ENCODE measurements around the gene BIRC2. TPM values are rescaled to one million over a fixed set of nuclear protein-coding genes. Genes with fewer than 3 reads are reported as not detected.

Gene BIRC2
- total and polyA plus RNA-seq, 2 of the 4 experiments (the other 2 are of a cell fraction) = 48.0 to 204 TPM

DNA sequence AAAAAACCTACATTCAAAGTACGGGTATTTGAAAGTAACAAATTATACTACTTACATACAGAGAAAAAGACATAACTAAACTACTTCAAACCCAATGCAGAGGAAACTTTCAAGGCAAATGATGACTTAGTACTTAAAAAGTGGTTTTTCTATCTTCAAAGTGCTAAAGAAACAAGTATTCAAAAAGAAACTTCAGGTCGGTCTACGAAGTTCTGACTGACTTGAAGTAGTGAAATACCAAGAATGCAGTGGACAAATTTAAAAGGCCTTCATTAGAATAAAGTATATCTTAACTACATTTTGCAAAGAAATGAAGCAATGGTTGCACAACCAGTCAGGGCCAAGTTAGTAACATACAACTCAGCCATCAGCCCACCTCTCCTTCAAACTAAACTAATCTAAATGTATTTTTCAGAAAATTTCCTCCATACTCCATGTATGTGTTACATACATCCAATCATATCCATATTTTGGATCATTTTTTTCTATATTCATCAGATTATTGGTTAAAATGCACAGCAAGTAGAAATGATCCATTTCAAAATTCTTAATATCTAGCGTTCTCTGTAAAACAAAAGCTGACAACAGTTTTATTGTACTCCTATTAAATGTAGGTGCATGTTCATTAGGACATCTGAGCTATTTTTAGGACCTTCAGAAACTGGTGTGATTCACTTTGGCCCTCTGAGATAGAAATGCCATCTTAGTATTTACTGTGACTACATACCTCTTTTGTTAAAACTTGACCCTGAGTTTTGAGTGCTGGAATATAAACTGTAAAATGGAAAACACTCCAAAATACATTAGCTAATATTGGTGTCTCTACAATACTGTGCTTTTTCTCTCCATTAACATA is 49.9 kb downstream of the BIRC2 start:
- Histone ChIP-seq H3K27me3 (ENCODE audit: control insufficient read depth, insufficient read depth, low read length) (no peaks in the 10 kb centered on the region), H2BK20ac (ENCODE audit: low read depth, low read length) (no peak overlapping the region), H4K91ac (ENCODE audit: insufficient read depth, low read depth, low read length) (no peak overlapping the region), H2AK9ac (replicated peaks; ENCODE audit: low read depth, low read length, poor library complexity) (no peak overlapping the region), H3K9me1 (ENCODE audit: insufficient read depth, low read length) (peaks cover 8% of the 10 kb centered on the region; the same call in 1 of the 2 replicates), H2BK5ac (ENCODE audit: low read depth, low read length, poor library complexity, severe bottlenecking) (no peak overlapping the region), H4K5ac (ENCODE audit: low read depth, low read length) (no peak overlapping the region), H3K27ac (ENCODE audit: insufficient read depth, low read length) (no peak overlapping the region), H3K56ac (ENCODE audit: extremely low read depth, insufficient read depth, low read length) (no peak overlapping the region), H2BK120ac (ENCODE audit: low read depth, low read length) (no peak overlapping the region), H2AFZ (replicated peaks; ENCODE audit: low read length, poor library complexity) (no peak overlapping the region), H3K4me2 (ENCODE audit: low read depth, low read length) (no peak overlapping the region; the same call in 1 of the 2 replicates), H4K8ac (ENCODE audit: low read depth in 2 of 2, low read length in 2 of 2) (no peak overlapping the region), H3K9me3 (ENCODE audit: control insufficient read depth, insufficient read depth, low read length) (no peaks in the 10 kb centered on the region), H3K4ac (ENCODE audit: low read depth, low read length) (no peak overlapping the region), H3K4me1 (ENCODE audit: control insufficient read depth, insufficient read depth, low read length) (peaks cover 2% of the 10 kb centered on the region), H2AK5ac (ENCODE audit: low read depth, low read length) (no peak overlapping the region), H3K36me3 (ENCODE audit: control insufficient read depth, insufficient read depth, low read length) (peaks cover 31% of the 10 kb centered on the region), H3K14ac (replicated peaks; ENCODE audit: low read depth, low read length) (no peak overlapping the region), H2BK15ac (ENCODE audit: low read depth, low read length) (no peak overlapping the region), H3K18ac (ENCODE audit: low read depth, low read length) (no peak overlapping the region), H3K23ac (ENCODE audit: low read depth, low read length) (no peak overlapping the region), H3K4me3 (ENCODE audit: insufficient read depth, low read depth, low read length) (no peak overlapping the region), H4K20me1 (ENCODE audit: insufficient read depth, low read length) (peaks cover 21% of the 10 kb centered on the region), H3K79me1 (ENCODE audit: low read depth in 1 of 2, low read length in 2 of 2) (peaks cover 23 to 58% of the 10 kb centered on the region in 2 experiments), H3K9ac (ENCODE audit: low read depth, low read length) (no peak overlapping the region)
- ATAC-seq (ENCODE audit: low read depth) (no peak), DNase-seq (peak; percentile 24)
- WGBS, 2 experiments (ENCODE audit: extremely low coverage in 2 of 2, insufficient read length in 1 of 2) = no CpG with 5 or more reads among the region's 4 CpGs
- dilution Hi-C loops (cut with HindIII; ENCODE audit: low sequenced_read_pairs, unreplicated experiment) (no loop called here), intact Hi-C loops (cut with micrococcal nuclease) (loop anchor here (5.0 kb wide), 1 partner anchor 40 kb away; no protein-coding TSS in a partner anchor), in situ Hi-C loops (cut with MboI; ENCODE audit: low sequenced_read_pairs) (loop anchor here (25.0 kb wide), 1 partner anchor 110 kb away; no protein-coding TSS in a partner anchor)
- peak; percentile 75 for TF ChIP-seq CEBPB (IDR thresholded peaks at IDR 0.05; ENCODE audit: low read depth, low read length)
- TF ChIP-seq, protein P1, sequence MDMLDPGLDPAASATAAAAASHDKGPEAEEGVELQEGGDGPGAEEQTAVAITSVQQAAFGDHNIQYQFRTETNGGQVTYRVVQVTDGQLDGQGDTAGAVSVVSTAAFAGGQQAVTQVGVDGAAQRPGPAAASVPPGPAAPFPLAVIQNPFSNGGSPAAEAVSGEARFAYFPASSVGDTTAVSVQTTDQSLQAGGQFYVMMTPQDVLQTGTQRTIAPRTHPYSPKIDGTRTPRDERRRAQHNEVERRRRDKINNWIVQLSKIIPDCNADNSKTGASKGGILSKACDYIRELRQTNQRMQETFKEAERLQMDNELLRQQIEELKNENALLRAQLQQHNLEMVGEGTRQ (IDR thresholded peaks at IDR 0.05; ENCODE audit: low read depth, low read length) = no peak
- TF ChIP-seq, protein P2, sequence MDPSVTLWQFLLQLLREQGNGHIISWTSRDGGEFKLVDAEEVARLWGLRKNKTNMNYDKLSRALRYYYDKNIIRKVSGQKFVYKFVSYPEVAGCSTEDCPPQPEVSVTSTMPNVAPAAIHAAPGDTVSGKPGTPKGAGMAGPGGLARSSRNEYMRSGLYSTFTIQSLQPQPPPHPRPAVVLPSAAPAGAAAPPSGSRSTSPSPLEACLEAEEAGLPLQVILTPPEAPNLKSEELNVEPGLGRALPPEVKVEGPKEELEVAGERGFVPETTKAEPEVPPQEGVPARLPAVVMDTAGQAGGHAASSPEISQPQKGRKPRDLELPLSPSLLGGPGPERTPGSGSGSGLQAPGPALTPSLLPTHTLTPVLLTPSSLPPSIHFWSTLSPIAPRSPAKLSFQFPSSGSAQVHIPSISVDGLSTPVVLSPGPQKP (IDR thresholded peaks at IDR 0.05; ENCODE audit: borderline replicate concordance, low read depth, low read length) = no peak
- TF ChIP-seq RCOR1 (IDR thresholded peaks at IDR 0.05; ENCODE audit: insufficient replicate concordance, low read length) = no peak
- no peak for TF ChIP-seq MAFK (IDR thresholded peaks at IDR 0.05; ENCODE audit: low read depth, low read length)
- TF ChIP-seq POLR2A (IDR thresholded peaks at IDR 0.05; ENCODE audit: low read depth, low read length) = no peak
- TF ChIP-seq, protein P3, sequence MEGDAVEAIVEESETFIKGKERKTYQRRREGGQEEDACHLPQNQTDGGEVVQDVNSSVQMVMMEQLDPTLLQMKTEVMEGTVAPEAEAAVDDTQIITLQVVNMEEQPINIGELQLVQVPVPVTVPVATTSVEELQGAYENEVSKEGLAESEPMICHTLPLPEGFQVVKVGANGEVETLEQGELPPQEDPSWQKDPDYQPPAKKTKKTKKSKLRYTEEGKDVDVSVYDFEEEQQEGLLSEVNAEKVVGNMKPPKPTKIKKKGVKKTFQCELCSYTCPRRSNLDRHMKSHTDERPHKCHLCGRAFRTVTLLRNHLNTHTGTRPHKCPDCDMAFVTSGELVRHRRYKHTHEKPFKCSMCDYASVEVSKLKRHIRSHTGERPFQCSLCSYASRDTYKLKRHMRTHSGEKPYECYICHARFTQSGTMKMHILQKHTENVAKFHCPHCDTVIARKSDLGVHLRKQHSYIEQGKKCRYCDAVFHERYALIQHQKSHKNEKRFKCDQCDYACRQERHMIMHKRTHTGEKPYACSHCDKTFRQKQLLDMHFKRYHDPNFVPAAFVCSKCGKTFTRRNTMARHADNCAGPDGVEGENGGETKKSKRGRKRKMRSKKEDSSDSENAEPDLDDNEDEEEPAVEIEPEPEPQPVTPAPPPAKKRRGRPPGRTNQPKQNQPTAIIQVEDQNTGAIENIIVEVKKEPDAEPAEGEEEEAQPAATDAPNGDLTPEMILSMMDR (conservative IDR thresholded peaks at IDR 0.05; ENCODE audit: low read depth, low read length) = no peak
- TF ChIP-seq MXI1 (IDR thresholded peaks at IDR 0.05; ENCODE audit: borderline replicate concordance, low read depth, low read length) = no peak
- TF ChIP-seq FOS (IDR thresholded peaks at IDR 0.05; ENCODE audit: low read depth, low read length) = no peak
- POLR2A ChIA-PET (ENCODE audit: unreplicated experiment) = no interaction called here
- TSS peak; percentile 85 for BruUV-seq (replicated peaks)
- CTCF ChIA-PET = no interaction called here
